ENCODE measurements around the gene IPO4.

Gene IPO4

GRCh38 chr14:24172261-24172860 is 16.3 kb downstream of the IPO4 start:
- DNase-seq, result no peak

- no peak for DNase-seq
Measured at GRCh38 chr14:24171422-24172260, 17.0 kb downstream of the IPO4 start, which contains the start of gene REC8. TSS of gene REC8 (plus strand) at chr14:24172080. CDS start at chr14:24172553, 473 bp downstream.

GRCh38 chr14:24167469-24168114 is 21.0 kb downstream of the IPO4 start:
- no peak for DNase-seq

DNA sequence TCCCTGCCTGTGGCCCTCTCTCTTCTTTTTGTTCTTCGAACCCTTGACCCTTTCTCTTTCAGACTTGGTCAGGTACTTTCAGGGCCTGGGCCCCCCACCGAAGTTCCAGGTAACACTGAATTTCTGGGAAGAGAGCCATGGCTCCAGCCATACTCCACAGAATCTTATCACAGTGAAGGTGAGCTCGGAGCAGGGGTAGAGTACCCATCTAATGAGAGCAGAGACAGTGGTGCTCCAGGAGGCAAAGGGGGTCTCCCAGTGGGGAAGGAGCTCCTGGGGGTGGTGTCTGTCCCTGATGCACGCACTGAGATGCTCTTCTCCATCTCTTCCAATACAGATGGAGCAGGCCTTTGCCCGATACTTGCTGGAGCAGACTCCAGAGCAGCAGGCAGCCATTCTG is 22.8 kb downstream of the IPO4 start:
- no peak for DNase-seq

DNA sequence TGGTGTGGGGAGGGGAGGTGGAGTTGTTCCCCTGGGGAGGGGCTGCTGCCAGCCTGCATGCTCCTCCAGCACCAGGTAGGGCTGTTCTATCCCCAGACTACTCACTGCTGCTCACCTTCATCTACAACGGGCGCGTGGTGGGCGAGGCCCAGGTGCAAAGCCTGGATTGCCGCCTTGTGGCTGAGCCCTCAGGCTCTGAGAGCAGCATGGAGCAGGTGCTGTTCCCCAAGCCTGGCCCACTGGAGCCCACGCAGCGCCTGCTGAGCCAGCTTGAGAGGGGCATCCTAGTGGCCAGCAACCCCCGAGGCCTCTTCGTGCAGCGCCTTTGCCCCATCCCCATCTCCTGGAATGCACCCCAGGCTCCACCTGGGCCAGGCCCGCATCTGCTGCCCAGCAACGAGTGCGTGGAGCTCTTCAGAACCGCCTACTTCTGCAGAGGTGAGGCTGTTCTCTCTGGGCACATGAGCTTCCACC is 24.1 kb downstream of the IPO4 start:
- DNase-seq, result no peak

GRCh38 chr14:24162093-24162492 is 26.5 kb downstream of the IPO4 start:
- no peak for DNase-seq

GRCh38 chr14:24160850-24161804 is 27.5 kb downstream of the IPO4 start, which contains the start of gene IRF9:
TSS of gene IRF9 (plus strand) at chr14:24161265. CDS start at chr14:24162145, 880 bp downstream.
- DNase-seq, result peak; percentile 75 to 95

- DNase-seq, result no peak
Measured at GRCh38 chr14:24160499-24160849, 28.1 kb downstream of the IPO4 start.

DNA sequence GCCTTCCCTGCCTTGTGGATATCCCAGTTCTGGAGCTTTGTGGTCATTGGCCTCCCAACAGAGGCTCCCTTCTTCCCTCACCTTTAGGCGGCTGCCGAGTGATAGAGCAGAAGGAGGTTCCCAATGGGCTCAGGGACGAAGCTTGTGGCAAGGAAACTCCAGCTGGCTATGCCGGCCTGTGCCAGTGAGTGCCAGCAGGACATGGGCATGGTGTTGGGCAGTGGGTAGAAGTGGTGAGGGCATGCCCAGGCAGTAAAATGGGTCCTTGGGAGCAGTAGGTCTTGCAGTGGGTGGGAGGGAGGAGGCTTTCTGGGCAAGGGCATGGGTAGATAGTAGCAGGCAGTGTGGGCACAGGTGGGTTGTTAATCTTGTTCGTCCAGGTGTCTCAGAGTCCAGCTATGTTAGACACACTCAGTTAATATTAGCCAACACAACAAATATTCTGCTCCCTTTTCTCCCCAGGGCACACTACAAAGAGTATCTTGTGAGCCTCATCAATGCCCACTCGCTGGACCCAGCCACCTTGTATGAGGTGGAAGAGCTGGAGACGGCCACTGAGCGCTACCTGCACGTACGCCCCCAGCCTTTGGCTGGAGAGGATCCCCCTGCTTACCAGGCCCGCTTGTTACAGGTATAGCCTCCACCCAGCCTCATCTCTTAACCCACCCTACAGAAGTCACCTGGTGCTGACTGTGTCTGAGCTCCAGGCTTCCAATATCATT is 28.7 kb downstream of the IPO4 start:
- no peak for DNase-seq

DNA sequence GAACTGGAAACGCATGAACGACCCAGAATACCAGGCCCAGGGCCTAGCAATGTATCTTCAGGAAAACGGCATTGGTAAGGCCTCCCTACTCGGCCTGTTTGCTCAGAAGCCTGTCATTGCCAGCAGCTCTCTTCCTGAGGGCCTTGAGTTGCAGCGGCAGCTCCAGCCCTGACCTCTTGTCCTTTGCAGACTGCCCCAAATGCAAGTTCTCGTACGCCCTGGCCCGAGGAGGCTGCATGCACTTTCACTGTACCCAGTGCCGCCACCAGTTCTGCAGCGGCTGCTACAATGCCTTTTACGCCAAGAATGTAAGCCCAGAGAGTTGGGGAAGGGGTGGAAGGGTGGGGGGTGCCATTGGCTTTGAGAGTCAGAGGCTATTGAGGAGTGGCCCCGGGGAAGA is 31.3 kb downstream of the IPO4 start:
- no peak for DNase-seq

GRCh38 chr14:24156840-24157239 is 31.8 kb downstream of the IPO4 start:
- no peak for DNase-seq

DNA sequence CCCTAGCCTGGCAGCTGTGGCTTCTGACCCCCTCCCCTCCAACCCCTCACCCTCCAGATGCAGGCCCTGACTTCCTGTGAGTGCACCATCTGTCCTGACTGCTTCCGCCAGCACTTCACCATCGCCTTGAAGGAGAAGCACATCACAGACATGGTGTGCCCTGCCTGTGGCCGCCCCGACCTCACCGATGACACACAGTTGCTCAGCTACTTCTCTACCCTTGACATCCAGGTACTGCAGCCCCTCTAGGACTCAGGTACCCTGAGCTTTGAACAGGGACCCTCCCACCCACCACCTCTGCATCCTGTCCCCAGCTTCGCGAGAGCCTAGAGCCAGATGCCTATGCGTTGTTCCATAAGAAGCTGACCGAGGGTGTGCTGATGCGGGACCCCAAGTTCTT is 33.5 kb downstream of the IPO4 start:
- DNase-seq, result no peak

- DNase-seq, result no peak
Measured at GRCh38 chr14:24151404-24152080, 37.1 kb downstream of the IPO4 start.

GRCh38 chr14:24150993-24151392 is 37.6 kb downstream of the IPO4 start:
- DNase-seq, result no peak

GRCh38 chr14:24150567-24150966 is 38.0 kb downstream of the IPO4 start:
- DNase-seq, result no peak

- no peak for DNase-seq
Measured at GRCh38 chr14:24150061-24150460, 38.6 kb downstream of the IPO4 start.

DNA sequence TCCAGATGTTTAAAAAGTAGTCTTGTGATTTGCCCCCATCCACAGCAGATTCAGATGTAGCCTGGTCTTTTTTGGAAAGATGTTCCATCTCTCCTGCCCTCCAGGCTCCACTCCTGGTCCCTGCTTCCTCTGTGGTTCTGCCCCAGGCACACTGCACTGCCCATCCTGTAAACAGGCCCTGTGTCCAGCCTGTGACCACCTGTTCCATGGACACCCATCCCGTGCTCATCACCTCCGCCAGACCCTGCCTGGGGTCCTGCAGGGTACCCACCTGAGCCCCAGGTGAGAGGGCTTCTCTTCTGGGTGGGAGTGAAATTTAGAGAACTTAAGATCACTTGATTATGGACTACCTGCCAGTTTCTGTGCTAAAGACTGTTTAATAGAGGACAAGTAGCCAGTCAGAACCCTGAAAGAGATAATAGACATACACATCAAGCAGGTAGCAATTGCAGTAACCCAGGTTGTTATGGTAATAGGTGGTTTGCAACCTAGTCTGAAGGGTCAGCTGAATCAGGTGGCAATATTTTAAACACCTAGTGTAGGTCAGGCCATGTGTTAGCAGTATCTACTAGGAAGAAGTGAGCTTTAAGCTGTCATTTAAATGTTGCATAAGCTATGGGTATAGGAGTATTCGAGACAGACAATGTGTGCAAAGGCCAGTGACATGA is 39.2 kb downstream of the IPO4 start:
- DNase-seq, result no peak

GRCh38 chr14:24147761-24148428 is 40.7 kb downstream of the IPO4 start:
- no peak for DNase-seq

DNA sequence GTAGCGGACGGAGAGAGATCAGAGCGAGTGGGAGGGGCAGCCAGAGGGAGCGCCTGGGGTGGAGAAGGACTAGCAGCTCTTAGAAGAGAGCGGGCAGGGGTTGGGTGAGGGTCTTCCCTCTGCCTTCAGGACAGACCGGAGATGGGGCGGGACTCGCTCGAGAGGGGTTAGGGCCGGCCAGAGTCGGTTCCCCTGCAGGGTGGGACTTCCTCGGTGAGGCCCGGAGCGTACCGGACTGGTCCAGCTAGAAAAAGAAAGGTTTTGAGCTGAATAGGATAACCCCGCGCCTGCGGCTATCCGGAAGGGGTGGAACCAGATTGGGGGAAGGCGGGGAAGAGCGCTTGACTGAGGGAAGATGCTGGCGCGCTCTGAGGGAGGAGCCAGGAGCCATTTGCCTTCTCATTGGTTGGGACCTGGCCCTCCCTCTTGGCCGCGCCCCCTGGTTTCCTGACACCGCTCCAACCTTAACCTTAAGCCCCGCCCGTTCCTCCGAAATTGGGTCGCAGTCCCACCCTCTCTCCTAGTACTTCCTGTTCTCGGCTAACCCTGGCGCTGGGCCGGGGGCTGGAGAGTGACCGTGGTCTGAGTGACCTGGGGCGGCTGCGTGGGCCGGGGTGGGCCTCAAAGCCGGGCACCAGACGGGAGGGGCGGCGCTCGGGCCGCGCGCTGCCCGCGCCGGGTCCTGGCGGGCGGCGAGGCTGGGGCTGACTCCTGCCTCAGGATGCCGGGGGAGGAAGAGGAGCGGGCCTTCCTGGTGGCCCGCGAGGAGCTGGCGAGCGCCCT is 41.4 kb downstream of the IPO4 start, which contains the start of gene RNF31:
TSS of gene RNF31 (plus strand) at position 521 of the 783 bp plus-strand sequence. CDS start at position 722, 201 bp downstream.
- DNase-seq, result peak; percentile 90 to 97

Data from SW 1271 (cell line).